Trophoblast cell (in vitro differentiated cells and primary cell): ENCODE measurements around the gene ASIP.
A peak's percentile ranks its signal among the peaks of the same experiment; 100 is the strongest.

ENCODE experiments used
- DNase-seq, 2 donors: peaks; one replicate each; pipeline ENCODE4 v3.0.0-alpha.2; 2016
- H2AFZ ChIP-seq: 2 replicates; pipeline ENCODE4 v1.6.1; 2013; ENCODE audit warnings: low read length, moderate library complexity, mild to moderate bottlenecking; ENCODE audit not compliant: insufficient read depth, poor library complexity
- H2AK5ac ChIP-seq: 2 replicates; pipeline ENCODE4 v1.6.1; 2013; ENCODE audit warnings: mild to moderate bottlenecking, low read length
- H2BK120ac ChIP-seq: 2 replicates; pipeline ENCODE4 v1.6.1; 2013; ENCODE audit warnings: low read length, mild to moderate bottlenecking, moderate library complexity; ENCODE audit not compliant: insufficient read depth, poor library complexity
- H2BK12ac ChIP-seq: 2 replicates; pipeline ENCODE4 v1.6.1; 2013; ENCODE audit warnings: mild to moderate bottlenecking, low read length, moderate library complexity
- H2BK5ac ChIP-seq: 2 replicates; pipeline ENCODE4 v1.6.1; 2013; ENCODE audit warnings: low read length, low read depth, moderate library complexity, mild to moderate bottlenecking; ENCODE audit not compliant: poor library complexity
- H3K14ac ChIP-seq: 2 replicates; pipeline ENCODE4 v1.6.1; 2013; ENCODE audit warnings: mild to moderate bottlenecking, low read length
- H3K18ac ChIP-seq: 2 replicates; pipeline ENCODE4 v1.6.1; 2013; ENCODE audit warnings: mild to moderate bottlenecking, low read length
- H3K23ac ChIP-seq: 2 replicates; pipeline ENCODE4 v1.6.1; 2013; ENCODE audit warnings: low read length
- H3K27ac ChIP-seq: 2 replicates; pipeline ENCODE4 v1.5.1; 2013; ENCODE audit warnings: low read depth, mild to moderate bottlenecking, inconsistent platforms, low read length, moderate library complexity
- H3K27me3 ChIP-seq: 2 replicates; pipeline ENCODE4 v1.6.1; 2013; ENCODE audit warnings: inconsistent platforms, mild to moderate bottlenecking, low read length, moderate library complexity; ENCODE audit not compliant: insufficient read depth
- H3K36me3 ChIP-seq, 2 experiments: 1 replicate in 1 of 2; 2 replicates in 1 of 2; pipeline ENCODE4 v1.6.1; 2013; ENCODE audit warnings: low read length in 2 of 2, mild to moderate bottlenecking in 2 of 2, moderate library complexity in 1 of 2; ENCODE audit not compliant: insufficient read depth in 2 of 2, control insufficient read depth in 1 of 2
- H3K4ac ChIP-seq: 2 replicates; pipeline ENCODE4 v1.6.1; 2013; ENCODE audit warnings: low read depth, mild to moderate bottlenecking, low read length, moderate library complexity
- H3K4me1 ChIP-seq, 2 experiments: 1 replicate in 1 of 2; 2 replicates in 1 of 2; pipeline ENCODE4 v1.6.1; 2013; ENCODE audit warnings: low read length in 2 of 2, mild to moderate bottlenecking in 2 of 2, moderate library complexity in 1 of 2; ENCODE audit not compliant: insufficient read depth in 2 of 2, control insufficient read depth in 1 of 2
- H3K4me2 ChIP-seq: 2 replicates; pipeline ENCODE4 v1.6.1; 2013; ENCODE audit warnings: inconsistent platforms, mild to moderate bottlenecking, low read length, moderate library complexity
- H3K4me3 ChIP-seq: 2 replicates; pipeline ENCODE4 v1.5.1; 2013; ENCODE audit warnings: mild to moderate bottlenecking, low read depth, low read length, inconsistent platforms
- H3K79me1 ChIP-seq: one replicate; pipeline ENCODE4 v1.6.1; 2013; ENCODE audit warnings: low read length
- H3K79me2 ChIP-seq: 2 replicates; pipeline ENCODE4 v1.6.1; 2013; ENCODE audit warnings: low read length, mild to moderate bottlenecking; ENCODE audit not compliant: control insufficient read depth, insufficient read depth, poor library complexity
- H3K9ac ChIP-seq: 2 replicates; pipeline ENCODE4 v1.6.1; 2013; ENCODE audit warnings: mild to moderate bottlenecking, low read length
- H3K9me3 ChIP-seq: 2 replicates; pipeline ENCODE4 v1.6.1; 2013; ENCODE audit warnings: low read depth, mild to moderate bottlenecking, control low read depth, inconsistent platforms, low read length; ENCODE audit not compliant: insufficient read depth
- H4K12ac ChIP-seq: 2 replicates; pipeline ENCODE4 v1.6.1; 2013; ENCODE audit warnings: low read depth, mild to moderate bottlenecking, low read length, moderate library complexity
- H4K8ac ChIP-seq: 2 replicates; pipeline ENCODE4 v1.6.1; 2013; ENCODE audit warnings: low read depth, mild to moderate bottlenecking, low read length, moderate library complexity
- H4K91ac ChIP-seq: one replicate; pipeline ENCODE4 v1.6.1; 2013; ENCODE audit warnings: low read depth, mild to moderate bottlenecking, low read length, moderate library complexity
- WGBS: extraction: QIAGEN DNeasy Blood & Tissue Kit; methylation state at CpG from one replicate; pipeline ENCODE4 v1.1.7; 2013; ENCODE audit warnings: missing lambda C conversion rate; ENCODE audit not compliant: insufficient read length, insufficient coverage; ENCODE audit errors: extremely low coverage; 5-methylcytosine and 5-hydroxymethylcytosine counted together

ASIP gene

GRCh38 chr20:34246126-34246626 is 5.0 kb downstream of the ASIP start:
- no peak overlapping the region for H3K23ac ChIP-seq
- DNase-seq, result no peak
- no peak overlapping the region for H3K9ac ChIP-seq
- no peak overlapping the region for H2BK120ac ChIP-seq
- no peaks in the 10 kb centered on the region for H3K4me1 ChIP-seq
- H3K18ac ChIP-seq, result no peak overlapping the region
- H2BK12ac ChIP-seq, result no peak overlapping the region
- no peak overlapping the region for H2AK5ac ChIP-seq
- H2AFZ ChIP-seq, result no peak overlapping the region
- H3K27me3 ChIP-seq, result no peaks in the 10 kb centered on the region
- WGBS, result no CpG with 5 or more reads among the region's 2 CpGs
- H3K79me2 ChIP-seq, result no peaks in the 10 kb centered on the region
- no peak overlapping the region for H3K4me3 ChIP-seq
- H3K4me2 ChIP-seq, result no peak overlapping the region
- H4K12ac ChIP-seq, result no peak overlapping the region
- H3K27ac ChIP-seq, result no peak overlapping the region
- H2BK5ac ChIP-seq, result no peak overlapping the region
- H4K91ac ChIP-seq, result no peak overlapping the region
- H3K14ac ChIP-seq, result no peak overlapping the region
- H3K79me1 ChIP-seq, result no peaks in the 10 kb centered on the region
- no peaks in the 10 kb centered on the region for H3K9me3 ChIP-seq
- no peaks in the 10 kb centered on the region for H3K36me3 ChIP-seq
- no peak overlapping the region for H4K8ac ChIP-seq
- no peak overlapping the region for H3K4ac ChIP-seq

DNA sequence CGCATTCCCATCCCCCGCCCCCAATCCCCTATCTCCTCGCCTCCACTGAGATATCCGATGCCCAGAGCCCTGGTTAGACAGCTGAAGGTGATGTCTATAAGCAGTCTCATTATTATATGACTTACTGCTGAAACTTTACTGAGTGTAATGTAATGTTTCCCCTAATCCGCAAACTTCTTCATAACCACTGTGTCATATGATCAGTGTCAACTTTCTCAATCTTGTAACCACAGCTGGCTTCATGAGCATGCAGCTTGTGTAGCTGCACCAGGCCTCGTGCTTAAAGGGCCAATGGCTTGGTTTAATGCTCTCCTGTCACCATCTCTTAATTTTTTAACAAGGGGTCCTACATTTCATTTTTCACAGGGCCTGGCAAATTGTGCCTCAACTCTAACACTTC is 8.1 kb downstream of the ASIP start:
- no peak overlapping the region for H3K9ac ChIP-seq
- no peak overlapping the region for H3K4ac ChIP-seq
- WGBS, result no CpG with 5 or more reads among the region's 6 CpGs
- H3K27me3 ChIP-seq, result no peaks in the 10 kb centered on the region
- H3K27ac ChIP-seq, result no peak overlapping the region
- H2AK5ac ChIP-seq, result no peak overlapping the region
- peak in 1 of 2 donors; percentile 25 for DNase-seq
- H3K79me1 ChIP-seq, result no peaks in the 10 kb centered on the region
- no peak overlapping the region for H4K91ac ChIP-seq
- H3K9me3 ChIP-seq, result no peaks in the 10 kb centered on the region
- no peaks in the 10 kb centered on the region for H3K4me1 ChIP-seq
- H4K12ac ChIP-seq, result no peak overlapping the region
- H3K18ac ChIP-seq, result no peak overlapping the region
- no peak overlapping the region for H3K4me3 ChIP-seq
- H2AFZ ChIP-seq, result no peak overlapping the region
- H3K4me2 ChIP-seq, result no peak overlapping the region
- no peak overlapping the region for H2BK120ac ChIP-seq
- H3K23ac ChIP-seq, result no peak overlapping the region
- no peak overlapping the region for H2BK5ac ChIP-seq
- H4K8ac ChIP-seq, result no peak overlapping the region
- no peaks in the 10 kb centered on the region for H3K36me3 ChIP-seq
- no peaks in the 10 kb centered on the region for H3K79me2 ChIP-seq
- H2BK12ac ChIP-seq, result no peak overlapping the region
- H3K14ac ChIP-seq, result no peak overlapping the region

DNA sequence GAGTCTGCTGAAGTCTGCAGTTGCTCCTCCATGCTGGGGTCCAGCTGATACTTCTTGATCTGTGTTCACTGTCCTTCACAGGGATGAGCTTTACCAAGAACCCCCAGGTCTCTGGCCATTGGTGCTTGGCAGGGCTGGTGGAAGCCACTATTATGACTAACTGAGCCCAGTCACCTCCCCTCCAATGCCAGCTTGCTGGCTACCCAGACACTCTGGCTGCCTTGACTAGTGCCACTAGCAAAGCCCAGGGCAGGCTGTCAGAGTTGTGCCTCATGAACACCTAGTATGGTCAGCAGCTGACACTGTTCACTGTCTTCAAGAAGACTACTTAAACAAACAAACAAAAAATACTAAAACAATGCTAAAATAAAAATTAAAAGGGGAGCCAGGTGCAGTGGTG is 8.8 kb downstream of the ASIP start:
- no peak overlapping the region for H2AFZ ChIP-seq
- no peaks in the 10 kb centered on the region for H3K79me1 ChIP-seq
- no peak overlapping the region for H3K9ac ChIP-seq
- H3K79me2 ChIP-seq, result no peaks in the 10 kb centered on the region
- H3K36me3 ChIP-seq, result no peaks in the 10 kb centered on the region
- H2AK5ac ChIP-seq, result no peak overlapping the region
- H3K4ac ChIP-seq, result no peak overlapping the region
- H4K8ac ChIP-seq, result no peak overlapping the region
- no peak overlapping the region for H3K27ac ChIP-seq
- DNase-seq, result no peak
- H3K14ac ChIP-seq, result no peak overlapping the region
- no peaks in the 10 kb centered on the region for H3K27me3 ChIP-seq
- no peak overlapping the region for H3K23ac ChIP-seq
- no peak overlapping the region for H4K91ac ChIP-seq
- no peak overlapping the region for H3K4me3 ChIP-seq
- H3K4me2 ChIP-seq, result no peak overlapping the region
- no peak overlapping the region for H4K12ac ChIP-seq
- no peak overlapping the region for H3K18ac ChIP-seq
- H2BK120ac ChIP-seq, result no peak overlapping the region
- no peaks in the 10 kb centered on the region for H3K4me1 ChIP-seq
- H2BK12ac ChIP-seq, result no peak overlapping the region
- H3K9me3 ChIP-seq, result no peaks in the 10 kb centered on the region
- H2BK5ac ChIP-seq, result no peak overlapping the region

DNA sequence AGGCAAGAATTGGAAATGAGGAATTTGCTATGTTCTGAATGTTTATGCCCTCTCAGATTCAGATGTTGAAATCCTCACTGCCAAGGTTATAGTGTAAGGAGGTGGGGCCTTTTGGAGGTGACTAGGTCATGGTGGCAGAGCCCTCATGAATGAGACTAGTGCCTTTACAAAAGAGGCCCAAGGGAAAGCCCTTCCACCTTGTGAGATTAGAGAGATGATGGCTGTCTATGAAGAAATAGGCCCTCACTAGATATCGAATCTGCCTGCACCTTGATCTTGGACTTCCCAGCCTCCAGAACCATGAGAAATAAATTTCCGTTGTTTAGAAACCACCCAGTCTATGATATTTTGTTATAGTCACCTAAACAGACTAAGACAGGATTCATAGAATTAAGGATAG is 10.4 kb downstream of the ASIP start:
- no peak overlapping the region for H3K4ac ChIP-seq
- H2BK120ac ChIP-seq, result no peak overlapping the region
- WGBS, result no CpG with 5 or more reads among the region's 2 CpGs
- H3K4me2 ChIP-seq, result no peak overlapping the region
- H3K79me1 ChIP-seq, result no peaks in the 10 kb centered on the region
- H3K79me2 ChIP-seq, result no peaks in the 10 kb centered on the region
- no peak overlapping the region for H2BK5ac ChIP-seq
- H3K27ac ChIP-seq, result no peak overlapping the region
- no peaks in the 10 kb centered on the region for H3K27me3 ChIP-seq
- H2BK12ac ChIP-seq, result no peak overlapping the region
- no peak overlapping the region for H4K12ac ChIP-seq
- no peaks in the 10 kb centered on the region for H3K9me3 ChIP-seq
- no peak overlapping the region for H3K14ac ChIP-seq
- no peak overlapping the region for H3K9ac ChIP-seq
- H4K8ac ChIP-seq, result no peak overlapping the region
- H3K18ac ChIP-seq, result no peak overlapping the region
- DNase-seq, result no peak
- no peaks in the 10 kb centered on the region for H3K36me3 ChIP-seq
- H4K91ac ChIP-seq, result no peak overlapping the region
- no peak overlapping the region for H2AK5ac ChIP-seq
- no peak overlapping the region for H3K4me3 ChIP-seq
- H3K4me1 ChIP-seq, result no peaks in the 10 kb centered on the region
- no peak overlapping the region for H3K23ac ChIP-seq
- no peak overlapping the region for H2AFZ ChIP-seq
